ENCODE data around the gene NFKB1.

The NFKB1 gene

DNA sequence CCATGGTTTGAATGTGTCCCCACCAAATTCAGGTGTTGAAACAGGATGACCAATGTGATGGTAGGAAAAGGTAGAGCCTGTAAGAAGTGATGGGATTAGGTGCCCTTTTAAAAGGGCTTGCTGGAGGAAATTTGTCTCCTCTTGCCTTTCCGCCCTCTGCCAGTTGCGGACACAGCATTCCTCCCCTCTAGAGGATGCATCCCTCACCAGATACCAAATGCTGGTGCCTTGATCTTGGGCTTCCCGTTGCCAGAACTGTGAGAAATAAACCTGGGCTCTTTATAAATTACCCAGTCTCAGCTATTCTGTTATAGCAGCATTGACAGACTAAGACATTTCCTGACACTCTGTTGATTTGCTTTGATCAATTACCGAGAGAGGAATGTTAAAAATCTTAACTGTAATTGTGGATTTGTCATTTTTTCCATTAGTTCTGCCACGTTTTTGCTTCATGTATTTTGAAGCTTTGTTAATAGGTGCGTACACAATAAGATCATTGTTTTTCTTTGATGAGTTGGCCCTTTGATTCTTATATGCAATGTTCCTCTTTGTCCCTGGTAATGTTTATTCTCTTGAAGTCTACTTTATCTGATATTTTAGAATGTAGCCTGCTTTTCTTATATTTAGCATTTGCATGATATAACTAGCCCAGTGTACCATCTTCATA lies 13.3 kb downstream of the NFKB1 start:
- DNase-seq (ENCODE audit: low spot score): no peak

GRCh38 chr4:102517753-102518152 lies 16.6 kb downstream of the NFKB1 start:
- DNase-seq (ENCODE audit: low spot score): no peak
- no peak for TF ChIP-seq CTCF (IDR thresholded peaks at IDR 0.05; ENCODE audit: extremely low read depth, missing control alignments)

More for the DNA sequence above, 13.3 kb downstream of the NFKB1 start:
- no peak for TF ChIP-seq CTCF (IDR thresholded peaks at IDR 0.05; ENCODE audit: extremely low read depth, missing control alignments)

DNA sequence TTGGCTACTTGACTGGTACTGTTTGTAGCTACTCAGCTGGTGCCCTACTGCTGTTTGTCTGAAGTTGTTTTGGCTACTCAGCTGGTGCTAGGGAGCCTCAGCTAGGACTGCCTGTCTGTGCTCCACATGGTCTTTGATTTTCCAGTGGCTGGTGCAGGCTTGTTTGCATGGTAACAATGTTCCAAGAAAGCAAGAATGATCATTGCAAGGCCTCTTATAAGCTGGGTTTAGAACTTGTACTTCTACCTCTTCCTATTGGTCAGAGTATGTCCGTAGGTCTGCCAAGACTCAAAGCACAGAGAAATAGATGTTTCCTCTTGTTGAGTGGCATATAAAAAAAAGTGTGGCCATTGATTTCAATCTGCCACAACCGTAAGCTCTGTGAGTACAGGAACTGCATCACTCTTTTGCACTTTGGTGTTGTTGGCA lies 17.6 kb downstream of the NFKB1 start:
- no peak for TF ChIP-seq CTCF (IDR thresholded peaks at IDR 0.05; ENCODE audit: extremely low read depth, missing control alignments)
- no peak for DNase-seq (ENCODE audit: low spot score)

DNA sequence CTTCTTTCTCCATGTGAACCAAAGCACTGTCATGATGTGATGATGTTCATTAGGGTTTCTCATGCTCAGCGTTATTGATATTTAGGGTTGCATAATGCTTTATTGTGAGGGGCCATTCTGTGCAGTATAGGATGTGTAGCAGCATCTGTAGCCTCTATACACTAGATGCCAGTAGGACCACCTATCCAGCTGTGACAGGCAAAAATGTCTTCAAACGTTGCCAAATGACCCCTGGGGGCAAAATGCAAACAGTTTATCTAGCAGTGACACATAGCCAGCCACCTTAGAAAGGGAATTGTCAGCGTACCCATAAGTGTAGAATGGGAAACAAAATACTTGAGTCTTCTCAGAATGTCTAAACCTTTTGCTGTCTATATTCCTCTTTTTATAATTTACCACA lies 18.8 kb downstream of the NFKB1 start:
- no peak for TF ChIP-seq CTCF (IDR thresholded peaks at IDR 0.05; ENCODE audit: extremely low read depth, missing control alignments)
- no peak for DNase-seq (ENCODE audit: low spot score)

DNA sequence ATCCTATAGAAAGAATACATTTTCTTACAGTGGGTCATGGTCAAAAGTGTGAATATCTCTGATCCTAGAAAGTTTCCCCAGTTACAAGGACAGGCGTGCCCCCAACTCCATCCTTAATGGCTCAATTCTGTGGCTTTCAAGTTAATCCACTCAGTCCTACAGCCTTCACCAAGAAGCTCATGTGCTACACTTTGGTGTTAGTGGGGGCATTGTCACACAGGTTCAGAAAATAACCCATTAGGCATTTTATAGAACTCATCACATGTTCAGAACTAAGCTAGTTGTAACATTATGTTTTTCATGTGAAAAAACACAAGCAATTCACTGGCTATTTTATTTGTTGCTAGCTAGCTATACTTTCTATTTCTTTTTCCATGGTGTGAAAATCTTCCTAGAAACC lies 20.4 kb downstream of the NFKB1 start:
- TF ChIP-seq CTCF (IDR thresholded peaks at IDR 0.05; ENCODE audit: extremely low read depth, missing control alignments): no peak
- no peak for DNase-seq (ENCODE audit: low spot score)

DNA sequence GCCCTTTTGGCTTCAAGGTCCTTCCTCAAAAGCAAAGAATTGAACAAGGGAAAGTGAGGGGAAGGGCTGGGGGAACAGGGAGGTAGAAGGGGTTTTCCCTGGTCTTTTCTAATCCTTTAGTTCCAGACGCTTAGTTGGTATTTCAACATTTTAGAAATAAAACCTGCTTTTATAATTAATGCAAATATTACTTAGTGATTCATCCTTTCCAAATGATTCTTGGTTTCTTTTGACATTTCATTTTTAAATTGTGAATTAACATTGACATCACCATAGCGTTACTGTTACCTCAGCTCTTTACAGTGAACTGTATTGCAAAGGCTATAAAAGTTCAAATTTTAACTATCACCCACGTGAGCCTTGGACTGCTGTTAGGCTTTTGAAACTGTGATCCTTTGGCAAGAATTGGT lies 20.9 kb downstream of the NFKB1 start:
- no peak for TF ChIP-seq CTCF (IDR thresholded peaks at IDR 0.05; ENCODE audit: extremely low read depth, missing control alignments)
- DNase-seq (ENCODE audit: low spot score): no peak

- no peak for DNase-seq (ENCODE audit: low spot score)
- TF ChIP-seq CTCF (IDR thresholded peaks at IDR 0.05; ENCODE audit: extremely low read depth, missing control alignments): no peak
Measured at GRCh38 chr4:102524691-102525090, 23.5 kb downstream of the NFKB1 start.
